SHP77 (cell line): ENCODE data around the gene SLC16A1.
"Not testable (repeated sequence)": the region's sequence is repeated elsewhere in the genome, so short reads cannot be mapped to it uniquely, and the experiment has no call there.

Experiments
- DNase-seq, 2 experiments: peaks; one replicate each; lab custom pipeline; 2025; lab: John Stamatoyannopoulos, UW

Gene SLC16A1

GRCh38 chr1:112955773-112956543, at the start of gene SLC16A1:
Gene SLC16A1, minus strand, starts transcription at chr1:112956196. Its CDS starts 26,888 bp downstream, at chr1:112929308.
- peak; percentile 83 to 84 for DNase-seq

GRCh38 chr1:113003751-113004690, 48.0 kb upstream of the SLC16A1 start:
- DNase-seq = no peak

GRCh38 chr1:113002297-113002696, 46.3 kb upstream of the SLC16A1 start:
- no peak for DNase-seq

- DNase-seq = no peak
These were observed 42.7 kb upstream of the SLC16A1 start for GRCh38 chr1:112998592-112999235.

GRCh38 chr1:112997781-112998180, 41.8 kb upstream of the SLC16A1 start:
- DNase-seq = no peak

- no peak for DNase-seq
These were observed 39.9 kb upstream of the SLC16A1 start for GRCh38 chr1:112995890-112996289.

- DNase-seq = not testable (repeated sequence)
These were observed 39.0 kb upstream of the SLC16A1 start for GRCh38 chr1:112995021-112995420.

- no peak for DNase-seq
These were observed 36.8 kb upstream of the SLC16A1 start for GRCh38 chr1:112992780-112993179.

- DNase-seq = no peak
These were observed 35.6 kb upstream of the SLC16A1 start for GRCh38 chr1:112991402-112992120.

- no peak for DNase-seq
These were observed 34.3 kb upstream of the SLC16A1 start for GRCh38 chr1:112990271-112990670.

- no peak for DNase-seq
These were observed 32.4 kb upstream of the SLC16A1 start for GRCh38 chr1:112988367-112988766.

- no peak for DNase-seq
These were observed 29.1 kb upstream of the SLC16A1 start for GRCh38 chr1:112985123-112985522.

- DNase-seq = no peak
These were observed 27.6 kb upstream of the SLC16A1 start for GRCh38 chr1:112983537-112984131.

- no peak for DNase-seq
These were observed 27.0 kb upstream of the SLC16A1 start for GRCh38 chr1:112982853-112983536.

GRCh38 chr1:112982328-112982727, 26.3 kb upstream of the SLC16A1 start:
- DNase-seq = no peak

- not testable (repeated sequence) for DNase-seq
These were observed 25.8 kb upstream of the SLC16A1 start for GRCh38 chr1:112981834-112982233.

- DNase-seq = no peak
These were observed 25.4 kb upstream of the SLC16A1 start for GRCh38 chr1:112981426-112981825.

GRCh38 chr1:112975336-112975735, 19.3 kb upstream of the SLC16A1 start:
- DNase-seq = no peak

- DNase-seq = no peak
These were observed 18.6 kb upstream of the SLC16A1 start for GRCh38 chr1:112974646-112975045.

- DNase-seq = no peak
These were observed 17.8 kb upstream of the SLC16A1 start for GRCh38 chr1:112973788-112974187.

- no peak for DNase-seq
These were observed 15.0 kb upstream of the SLC16A1 start for GRCh38 chr1:112971006-112971405.
